GM12878 (cell line): ENCODE measurements around the gene KCNQ1. TPM values are rescaled to one million over a fixed set of nuclear protein-coding genes. Genes with fewer than 3 reads are reported as not detected.

Source experiments
- ATAC-seq: fragments of 200-7000 bp; cut with Tn5 transposase; 3 replicates; pipeline ENCODE4 v1.9.1; 2020; ENCODE audit warnings: mild to moderate bottlenecking, moderate library complexity
- BruUV-seq: library from RNA; stranded (reverse); fragments of 400-500 nt; replicated peaks from 2 replicates; lab custom pipeline; 2021; lab: Mats Ljungman, UMichigan
- CTCF ChIA-PET: fragments of 300-600 bp; sonication (Branson Sonifier 250); formaldehyde crosslinking; extraction: SDS; loops from one replicate; lab custom pipeline; 2021; ENCODE audit warnings: inconsistent platforms; lab: Yijun Ruan, JAX
- POLR2A ChIA-PET: fragments of 350-600 bp; formaldehyde crosslinking; extraction: SDS; loops from one replicate; lab custom pipeline; 2021; ENCODE audit warnings: inconsistent platforms; lab: Charles Lee
- RAD21 ChIA-PET: fragments of 300-600 bp; sonication (Branson Sonifier 250); formaldehyde crosslinking; loops from one replicate; lab custom pipeline; 2023; ENCODE audit warnings: antibody characterized with exemption; ENCODE audit not compliant: unreplicated experiment; lab: Charles Lee
- SMC1A ChIA-PET: fragments of 300-600 bp; sonication (Branson Sonifier 250); formaldehyde crosslinking; loops from one replicate; lab custom pipeline; 2023; ENCODE audit not compliant: unreplicated experiment, uncharacterized antibody; lab: Charles Lee
- DNase-seq: peaks from one replicate; pipeline ENCODE4 v3.0.0-alpha.2; 2011; ENCODE audit warnings: low read depth, low spot score
- FAIRE-seq: peaks from 3 replicates; lab custom pipeline; 2011; peaks lifted over from hg19 to GRCh38; lab: Jason Lieb, UNC
- H2AFZ ChIP-seq: 2 replicates; pipeline ENCODE4 v1.6.0; 2011; ENCODE audit warnings: low read depth, low read length, control low read depth; ENCODE audit not compliant: control insufficient read depth
- H3K27ac ChIP-seq: 2 replicates; pipeline ENCODE4 v1.5.1; 2011; ENCODE audit warnings: control low read depth; ENCODE audit not compliant: control insufficient read depth, insufficient read depth
- H3K27me3 ChIP-seq, 2 experiments: replicated peaks in 1 of 2; 2 replicates each; pipeline versions ENCODE4 v1.6.0 to v1.6.1; 2011; ENCODE audit warnings: low read length in 1 of 2; ENCODE audit not compliant: control insufficient read depth in 2 of 2, insufficient read depth in 2 of 2
- H3K36me3 ChIP-seq, 2 experiments: 2 replicates each; pipeline ENCODE4 v1.5.1; 2011; ENCODE audit warnings: low read length in 1 of 2; ENCODE audit not compliant: control insufficient read depth in 2 of 2, insufficient read depth in 2 of 2
- H3K4me1 ChIP-seq: 2 replicates; pipeline ENCODE4 v1.6.1; 2011; ENCODE audit warnings: mild to moderate bottlenecking, low read length, moderate library complexity, mixed read lengths; ENCODE audit not compliant: control insufficient read depth, insufficient read depth
- H3K4me2 ChIP-seq: 2 replicates; pipeline ENCODE4 v1.6.0; 2011; ENCODE audit warnings: control low read depth; ENCODE audit not compliant: control insufficient read depth, insufficient read depth
- H3K4me3 ChIP-seq: fragments of 200-600 bp; sonication (generic); 2 replicates; pipeline ENCODE4 v1.5.1; 2016
- H3K79me2 ChIP-seq: 2 replicates; pipeline ENCODE4 v1.6.0; 2011; ENCODE audit warnings: low read length; ENCODE audit not compliant: control insufficient read depth, insufficient read depth
- H3K9ac ChIP-seq: 2 replicates; pipeline ENCODE4 v1.8.0; 2011; ENCODE audit warnings: low read length, control low read depth, mixed read lengths; ENCODE audit not compliant: control insufficient read depth, insufficient read depth
- H3K9me3 ChIP-seq: replicated peaks from 3 replicates; pipeline ENCODE4 v1.5.1; 2011; ENCODE audit warnings: mild to moderate bottlenecking, low read length; ENCODE audit not compliant: control insufficient read depth, insufficient read depth
- H4K20me1 ChIP-seq: 2 replicates; pipeline ENCODE4 v1.6.0; 2011; ENCODE audit not compliant: control insufficient read depth, insufficient read depth
- BHLHE40 ChIP-seq, 2 experiments: fragments of 450-650 bp in 1 of 2; IDR thresholded peaks; 2 replicates each; pipeline ENCODE4 v1.6.1; 2011 to 2017; ENCODE audit warnings: low read depth in 2 of 2, borderline replicate concordance in 1 of 2, improper control_type of control experiment in 1 of 2, low read length in 1 of 2, mild to moderate bottlenecking in 1 of 2
- CEBPZ ChIP-seq: fragments of 150-350 bp; IDR thresholded peaks from 2 replicates; pipeline ENCODE4 v1.6.1; 2016; ENCODE audit warnings: low read depth, low read length
- CHD4 ChIP-seq: fragments of 200-600 bp; sonication (generic); IDR thresholded peaks from 2 replicates; pipeline ENCODE4 v1.6.1; 2016; ENCODE audit warnings: mild to moderate bottlenecking
- NFYA ChIP-seq: IDR thresholded peaks from 2 replicates; pipeline ENCODE4 v1.6.1; 2011; ENCODE audit warnings: low read depth, mild to moderate bottlenecking, low read length, improper control_type of control experiment, borderline replicate concordance
- POLR2AphosphoS5 ChIP-seq: IDR thresholded peaks from 2 replicates; pipeline ENCODE4 v1.6.1; 2011; ENCODE audit warnings: mild to moderate bottlenecking, low read length, inconsistent platforms
- RUNX3 ChIP-seq: IDR thresholded peaks from 2 replicates; pipeline ENCODE4 v1.6.1; 2012; ENCODE audit warnings: low read length, inconsistent platforms
- SUZ12 ChIP-seq: fragments of 200-600 bp; sonication (generic); IDR thresholded peaks from one replicate; pipeline ENCODE4 v1.6.1; 2018; ENCODE audit warnings: antibody characterized with exemption, mild to moderate bottlenecking; ENCODE audit not compliant: unreplicated experiment
- TCF7 ChIP-seq: IDR thresholded peaks from 2 replicates; pipeline ENCODE4 v1.6.1; 2014; ENCODE audit warnings: antibody characterized with exemption, borderline replicate concordance
- ZBTB4 ChIP-seq: fragments of 450-650 bp; formaldehyde crosslinking; IDR thresholded peaks from 2 replicates; pipeline ENCODE4 v1.4.0; 2022; ENCODE audit warnings: mild to moderate bottlenecking, moderate library complexity
- ZNF274 ChIP-seq: IDR thresholded peaks from one replicate; pipeline ENCODE4 v1.8.0; 2011; ENCODE audit not compliant: insufficient read length, insufficient read depth
- WGBS: methylation state at CpG from one replicate; pipeline ENCODE4 v1.1.6; 2016; ENCODE audit warnings: low lambda C conversion rate; ENCODE audit not compliant: insufficient replicate concordance, insufficient coverage; ENCODE audit errors: missing lambda C conversion rate; 5-methylcytosine and 5-hydroxymethylcytosine counted together
- in situ Hi-C: fragments of 300-500 bp; cut with MboI; formaldehyde crosslinking; loops from 9 replicates; pipeline ENCODE4 v1.14.3; 2018; ENCODE audit warnings: mixed read lengths
- intact Hi-C: fragments of 100-400 bp; cut with micrococcal nuclease; formaldehyde crosslinking; loops from one replicate; pipeline ENCODE4 v1.14.2; 2022; ENCODE audit not compliant: unreplicated experiment
- polyA plus RNA-seq, 11 experiments: library from polyadenylated mRNA; depleted of rRNA in 4 of 11; unstranded in 6 of 11; stranded (reverse) in 5 of 11; fragments of >200 nt; fragmentation: Nextera tagmentation in 4 of 11; fragmentation: Illumina TruSeq in 1 of 11; extraction: Ambion mirVana in 4 of 11; extraction: Trizol in 1 of 11; gene quantifications; 1 replicate in 1 of 11; 2 replicates in 10 of 11; pipeline versions ENCODE4 v1.2.1 to v1.2.3, GENCODE V29; 2011 to 2016; ENCODE audit warnings: inconsistent platforms in 2 of 11, missing spikeins in 2 of 11, low read depth in 1 of 11
- total RNA-seq, 4 experiments: library from RNA; depleted of rRNA in 3 of 4; stranded (reverse); fragments of >200 nt in 3 of 4; fragmentation: Illumina TruSeq in 1 of 4; extraction: Trizol in 1 of 4; gene quantifications; 2 replicates each; pipeline versions ENCODE4 v1.2.1 to v1.2.3, GENCODE V29; 2013 to 2021
- TF ChIP-seq, protein P1 (sequence below): IDR thresholded peaks from 2 replicates; pipeline ENCODE4 v1.6.1; 2012; ENCODE audit warnings: low read depth, low read length, improper control_type of control experiment
- TF ChIP-seq, protein P2 (sequence below): fragments of 450-650 bp; IDR thresholded peaks from 2 replicates; pipeline ENCODE4 v1.6.1; 2017; ENCODE audit warnings: mild to moderate bottlenecking

The KCNQ1 gene
- total and polyA plus RNA-seq, 10 of the 15 experiments (the other 5 are each of a cell fraction or from before 2014, with no cell fraction given): 0.03 to 0.15 (median 0.12) TPM; not detected in 7

DNA sequence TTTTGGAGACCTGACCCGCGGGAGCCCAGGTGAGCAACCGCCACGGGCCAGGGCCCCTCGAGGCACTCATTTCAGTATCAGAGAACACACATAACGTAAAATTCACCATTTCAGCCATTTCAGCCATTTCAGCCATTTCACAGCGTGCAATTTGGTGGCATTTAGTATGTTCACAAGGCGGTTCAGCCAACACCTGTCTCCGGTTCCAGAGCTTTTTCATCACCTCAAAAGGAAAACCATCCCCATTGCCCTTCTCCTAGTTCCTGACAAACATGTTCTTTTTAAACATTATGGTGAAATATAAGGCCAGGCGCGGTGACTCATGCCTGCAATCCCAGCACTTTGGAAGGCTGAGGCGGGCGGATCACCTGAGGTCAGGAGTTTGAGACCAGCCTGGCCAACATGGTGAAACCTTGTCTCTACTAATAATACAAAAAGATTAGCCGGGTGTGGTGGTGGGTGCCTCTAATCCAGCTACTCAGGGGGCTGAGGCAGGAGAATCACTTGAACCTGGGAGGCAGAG is 119.3 kb downstream of the KCNQ1 start:
- DNase-seq (no peak), ATAC-seq (no peak), FAIRE-seq (no peak)
- no peak overlapping the region for H3K4me3 ChIP-seq
- CTCF ChIA-PET: no interaction called here
- H3K27ac ChIP-seq: no peak overlapping the region
- RAD21 ChIA-PET: no interaction called here
- no peaks in the 10 kb centered on the region for H4K20me1 ChIP-seq
- intact Hi-C loops (no loop called here), in situ Hi-C loops (no loop called here)
- H3K9me3 ChIP-seq: no peaks in the 10 kb centered on the region
- WGBS: 55% methylated on average over 14 of the region's 14 CpGs
- H3K36me3 ChIP-seq: no peaks in the 10 kb centered on the region
- H3K4me2 ChIP-seq: no peak overlapping the region
- H3K9ac ChIP-seq: no peak overlapping the region
- H3K4me1 ChIP-seq: no peaks in the 10 kb centered on the region
- TF ChIP-seq, protein P1, sequence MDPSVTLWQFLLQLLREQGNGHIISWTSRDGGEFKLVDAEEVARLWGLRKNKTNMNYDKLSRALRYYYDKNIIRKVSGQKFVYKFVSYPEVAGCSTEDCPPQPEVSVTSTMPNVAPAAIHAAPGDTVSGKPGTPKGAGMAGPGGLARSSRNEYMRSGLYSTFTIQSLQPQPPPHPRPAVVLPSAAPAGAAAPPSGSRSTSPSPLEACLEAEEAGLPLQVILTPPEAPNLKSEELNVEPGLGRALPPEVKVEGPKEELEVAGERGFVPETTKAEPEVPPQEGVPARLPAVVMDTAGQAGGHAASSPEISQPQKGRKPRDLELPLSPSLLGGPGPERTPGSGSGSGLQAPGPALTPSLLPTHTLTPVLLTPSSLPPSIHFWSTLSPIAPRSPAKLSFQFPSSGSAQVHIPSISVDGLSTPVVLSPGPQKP: no peak
- TF ChIP-seq CHD4 (no peak), ZNF274 (no peak), BHLHE40 (IDR thresholded peaks at IDR 0.05; ENCODE audit: borderline replicate concordance in 1 of 2, low read depth in 2 of 2, low read length in 1 of 2) (no peak), CEBPZ (no peak), NFYA (no peak), TCF7 (no peak), RUNX3 (no peak), SUZ12 (no peak), POLR2AphosphoS5 (no peak), ZBTB4 (CRISPR knock-in tag) (no peak)
- TF ChIP-seq, protein P2, sequence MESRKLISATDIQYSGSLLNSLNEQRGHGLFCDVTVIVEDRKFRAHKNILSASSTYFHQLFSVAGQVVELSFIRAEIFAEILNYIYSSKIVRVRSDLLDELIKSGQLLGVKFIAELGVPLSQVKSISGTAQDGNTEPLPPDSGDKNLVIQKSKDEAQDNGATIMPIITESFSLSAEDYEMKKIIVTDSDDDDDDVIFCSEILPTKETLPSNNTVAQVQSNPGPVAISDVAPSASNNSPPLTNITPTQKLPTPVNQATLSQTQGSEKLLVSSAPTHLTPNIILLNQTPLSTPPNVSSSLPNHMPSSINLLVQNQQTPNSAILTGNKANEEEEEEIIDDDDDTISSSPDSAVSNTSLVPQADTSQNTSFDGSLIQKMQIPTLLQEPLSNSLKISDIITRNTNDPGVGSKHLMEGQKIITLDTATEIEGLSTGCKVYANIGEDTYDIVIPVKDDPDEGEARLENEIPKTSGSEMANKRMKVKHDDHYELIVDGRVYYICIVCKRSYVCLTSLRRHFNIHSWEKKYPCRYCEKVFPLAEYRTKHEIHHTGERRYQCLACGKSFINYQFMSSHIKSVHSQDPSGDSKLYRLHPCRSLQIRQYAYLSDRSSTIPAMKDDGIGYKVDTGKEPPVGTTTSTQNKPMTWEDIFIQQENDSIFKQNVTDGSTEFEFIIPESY: no peak
- H3K79me2 ChIP-seq: no peaks in the 10 kb centered on the region
- no TSS peak for BruUV-seq
- H3K27me3 ChIP-seq: no peaks in the 10 kb centered on the region; a peak in 1 of 4 replicates
- SMC1A ChIA-PET: no interaction called here
- no peak overlapping the region for H2AFZ ChIP-seq
- POLR2A ChIA-PET: no interaction called here
